HG03060 (cell line): Measurements from ENCODE around the gene TAF11L2.
"Not testable (repeated sequence)": the region's sequence is repeated elsewhere in the genome, so short reads cannot be mapped to it uniquely, and the experiment has no call there.

ENCODE experiments used
- ATAC-seq: cut with Tn5 transposase; IDR thresholded peaks from one replicate; pipeline ENCODE4 v1.9.1; 2021; ENCODE audit warnings: low read depth, moderate number of reproducible peaks; ENCODE audit not compliant: unreplicated experiment

The TAF11L2 gene

GRCh38 chr5:17497931-17498330, at the start of gene TAF11L2:
TSS of gene TAF11L2 (plus strand) at chr5:17498231.
- not testable (repeated sequence) for ATAC-seq

GRCh38 chr5:17448877-17449276, 49.2 kb upstream of the TAF11L2 start:
- no peak for ATAC-seq

- ATAC-seq: no peak
Measured at GRCh38 chr5:17452936-17453335, 45.1 kb upstream of the TAF11L2 start.

GRCh38 chr5:17455942-17456341, 42.1 kb upstream of the TAF11L2 start:
- ATAC-seq: no peak

GRCh38 chr5:17461793-17462192, 36.2 kb upstream of the TAF11L2 start:
- ATAC-seq: no peak

GRCh38 chr5:17463653-17464052, 34.4 kb upstream of the TAF11L2 start:
- ATAC-seq: no peak

- no peak for ATAC-seq
Measured at GRCh38 chr5:17470064-17470463, 28.0 kb upstream of the TAF11L2 start.

- ATAC-seq: not testable (repeated sequence)
Measured at GRCh38 chr5:17475064-17475463, 23.0 kb upstream of the TAF11L2 start.

GRCh38 chr5:17477043-17477442, 21.0 kb upstream of the TAF11L2 start:
- ATAC-seq: no peak

- ATAC-seq: no peak
Measured at GRCh38 chr5:17477573-17478265, 20.3 kb upstream of the TAF11L2 start.

- no peak for ATAC-seq
Measured at GRCh38 chr5:17481378-17481777, 16.7 kb upstream of the TAF11L2 start.

GRCh38 chr5:17482790-17483189, 15.2 kb upstream of the TAF11L2 start:
- no peak for ATAC-seq

GRCh38 chr5:17486464-17487173, 11.4 kb upstream of the TAF11L2 start:
- ATAC-seq: not testable (repeated sequence)

- ATAC-seq: no peak
Measured at GRCh38 chr5:17487174-17487512, 10.9 kb upstream of the TAF11L2 start.

- not testable (repeated sequence) for ATAC-seq
Measured at GRCh38 chr5:17491257-17491656, 6.8 kb upstream of the TAF11L2 start.

- no peak for ATAC-seq
Measured at GRCh38 chr5:17492770-17493169, 5.3 kb upstream of the TAF11L2 start.

GRCh38 chr5:17497446-17497845, 585 bp upstream of the TAF11L2 start:
- ATAC-seq: no peak

GRCh38 chr5:17511775-17512325, 13.8 kb downstream of the TAF11L2 start:
- ATAC-seq: no peak

- not testable (repeated sequence) for ATAC-seq
Measured at GRCh38 chr5:17517526-17517925, 19.5 kb downstream of the TAF11L2 start.

- not testable (repeated sequence) for ATAC-seq
Measured at GRCh38 chr5:17518067-17518466, 20.0 kb downstream of the TAF11L2 start, which contains the start of gene TAF11L3. TSS of gene TAF11L3 (plus strand) at chr5:17518367.

- not testable (repeated sequence) for ATAC-seq
Measured at GRCh38 chr5:17519508-17519907, 21.5 kb downstream of the TAF11L2 start.

GRCh38 chr5:17521501-17521900, 23.5 kb downstream of the TAF11L2 start, which contains the start of gene TAF11L4:
TSS of gene TAF11L4 (plus strand) at chr5:17521801.
- ATAC-seq: not testable (repeated sequence)
